NB4 (cell line): ENCODE measurements around the gene ACE2.

Experiments
- MAX ChIP-seq: IDR thresholded peaks from 2 replicates; pipeline ENCODE4 v1.6.1; 2011; ENCODE audit warnings: low read depth, low read length
- POLR2A ChIP-seq: IDR thresholded peaks from 2 replicates; pipeline ENCODE4 v1.6.1; 2011; ENCODE audit warnings: mild to moderate bottlenecking; ENCODE audit not compliant: insufficient read length; ENCODE audit errors: extremely low read depth
- TF ChIP-seq, protein P1 (sequence below): IDR thresholded peaks from one replicate; pipeline ENCODE4 v1.5.1; 2012; ENCODE audit warnings: low read depth, low read length

DNA sequence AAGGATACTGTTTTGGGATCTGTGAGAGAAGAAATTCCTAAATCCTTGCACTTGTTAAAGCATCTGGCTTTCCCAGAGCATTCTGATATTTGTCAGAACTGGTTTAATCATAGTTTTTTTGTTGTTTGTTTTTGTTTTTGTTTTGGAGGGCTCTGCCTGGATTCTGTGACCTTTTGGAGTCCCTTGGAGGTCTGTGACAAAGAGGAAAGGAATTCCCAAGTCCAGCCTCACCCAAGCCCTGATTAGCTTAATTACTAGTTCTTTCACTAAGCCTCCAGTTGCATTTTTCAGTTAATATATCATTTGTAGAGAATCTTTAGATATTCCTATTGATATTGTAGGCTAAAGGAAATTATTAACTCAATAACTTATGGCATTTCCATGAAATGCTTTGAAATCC is 711 bp downstream of the ACE2 start:
- TF ChIP-seq MAX (no peak), POLR2A (no peak)
- TF ChIP-seq, protein P1, sequence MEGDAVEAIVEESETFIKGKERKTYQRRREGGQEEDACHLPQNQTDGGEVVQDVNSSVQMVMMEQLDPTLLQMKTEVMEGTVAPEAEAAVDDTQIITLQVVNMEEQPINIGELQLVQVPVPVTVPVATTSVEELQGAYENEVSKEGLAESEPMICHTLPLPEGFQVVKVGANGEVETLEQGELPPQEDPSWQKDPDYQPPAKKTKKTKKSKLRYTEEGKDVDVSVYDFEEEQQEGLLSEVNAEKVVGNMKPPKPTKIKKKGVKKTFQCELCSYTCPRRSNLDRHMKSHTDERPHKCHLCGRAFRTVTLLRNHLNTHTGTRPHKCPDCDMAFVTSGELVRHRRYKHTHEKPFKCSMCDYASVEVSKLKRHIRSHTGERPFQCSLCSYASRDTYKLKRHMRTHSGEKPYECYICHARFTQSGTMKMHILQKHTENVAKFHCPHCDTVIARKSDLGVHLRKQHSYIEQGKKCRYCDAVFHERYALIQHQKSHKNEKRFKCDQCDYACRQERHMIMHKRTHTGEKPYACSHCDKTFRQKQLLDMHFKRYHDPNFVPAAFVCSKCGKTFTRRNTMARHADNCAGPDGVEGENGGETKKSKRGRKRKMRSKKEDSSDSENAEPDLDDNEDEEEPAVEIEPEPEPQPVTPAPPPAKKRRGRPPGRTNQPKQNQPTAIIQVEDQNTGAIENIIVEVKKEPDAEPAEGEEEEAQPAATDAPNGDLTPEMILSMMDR, result no peak
